ENCODE results near the gene MOGAT1.

DNA sequence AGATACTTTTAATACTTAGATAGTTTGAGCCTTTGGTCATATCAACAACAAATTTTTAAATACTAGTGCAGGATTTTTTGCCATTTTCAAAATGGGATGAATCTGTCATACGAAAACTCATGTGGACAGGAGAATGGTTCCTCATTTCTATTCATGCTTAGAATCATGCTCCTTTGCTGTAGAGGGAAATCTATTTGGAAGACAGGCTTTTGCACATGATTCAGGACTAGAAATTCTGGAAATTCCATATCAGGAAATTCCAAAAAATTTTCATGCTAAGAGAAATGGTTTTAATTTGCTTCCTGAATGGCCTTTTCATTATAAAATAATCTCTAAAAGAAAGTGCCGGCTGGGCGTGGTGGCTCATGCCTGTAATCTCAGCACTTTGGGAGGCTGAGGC lies 39.3 kb downstream of the MOGAT1 start:
- TF ChIP-seq NCOA2 (IDR thresholded peaks at IDR 0.05; ENCODE audit: partially characterized antibody in 2 of 2), result no peak
- TF ChIP-seq, protein P1, sequence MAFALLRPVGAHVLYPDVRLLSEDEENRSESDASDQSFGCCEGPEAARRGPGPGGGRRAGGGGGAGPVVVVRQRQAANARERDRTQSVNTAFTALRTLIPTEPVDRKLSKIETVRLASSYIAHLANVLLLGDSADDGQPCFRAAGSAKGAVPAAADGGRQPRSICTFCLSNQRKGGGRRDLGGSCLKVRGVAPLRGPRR (CRISPR knock-in tag; IDR thresholded peaks at IDR 0.05), result no peak
- TF ChIP-seq ZKSCAN8 (CRISPR knock-in tag; IDR thresholded peaks at IDR 0.05), result no peak
- TF ChIP-seq POLR2AphosphoS2 (IDR thresholded peaks at IDR 0.05; ENCODE audit: low read length), result no peak
- TF ChIP-seq EZH2 (IDR thresholded peaks at IDR 0.05; ENCODE audit: borderline replicate concordance, low read depth, low read length), result no peak
- TF ChIP-seq SP2 (IDR thresholded peaks at IDR 0.05; ENCODE audit: extremely low read depth, low read depth, low read length, poor library complexity, severe bottlenecking), result no peak
- TF ChIP-seq, protein P2, sequence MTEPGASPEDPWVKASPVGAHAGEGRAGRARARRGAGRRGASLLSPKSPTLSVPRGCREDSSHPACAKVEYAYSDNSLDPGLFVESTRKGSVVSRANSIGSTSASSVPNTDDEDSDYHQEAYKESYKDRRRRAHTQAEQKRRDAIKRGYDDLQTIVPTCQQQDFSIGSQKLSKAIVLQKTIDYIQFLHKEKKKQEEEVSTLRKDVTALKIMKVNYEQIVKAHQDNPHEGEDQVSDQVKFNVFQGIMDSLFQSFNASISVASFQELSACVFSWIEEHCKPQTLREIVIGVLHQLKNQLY (CRISPR knock-in tag; conservative IDR thresholded peaks at IDR 0.05), result no peak
- no peak for TF ChIP-seq TCF7 (IDR thresholded peaks at IDR 0.05; ENCODE audit: borderline replicate concordance)
- no peak for TF ChIP-seq EP300 (IDR thresholded peaks at IDR 0.05; ENCODE audit: low read length)
